Right lobe of liver (tissue), 4 donors: ENCODE results near the gene BMF.

Source experiments
- CTCF ChIP-seq, 4 donors: fragments of 200-600 bp in 3 of 4; fragments of 450-650 bp in 1 of 4; IDR thresholded peaks; one replicate each; pipeline versions ENCODE4 v1.5.1 to v1.8.0; 2016 to 2022; ENCODE audit warnings: antibody characterized with exemption in 4 of 4, mild to moderate bottlenecking in 2 of 4
- POLR2A ChIP-seq: fragments of 450-650 bp; IDR thresholded peaks from one replicate; pipeline ENCODE4 v1.6.1; 2017; ENCODE audit warnings: antibody characterized with exemption, mild to moderate bottlenecking
- donor health status: DM: no; HTN: no; CAD: no.
- donor health status: DM: no; HTN: no; CAD: no.
- donor health status: DM: no; HTN: yes; CAD: no.

- TF ChIP-seq CTCF (IDR thresholded peaks at IDR 0.05) = no peak
- no peak for TF ChIP-seq POLR2A
Measured at GRCh38 chr15:40047415-40048210, 61.1 kb downstream of the BMF start.
